GM12801 (cell line): Measurements from ENCODE around the gene NKAIN1.

Source experiments
- CTCF ChIP-seq: IDR thresholded peaks from one replicate; pipeline ENCODE4 v1.5.1; 2011; ENCODE audit warnings: control low read depth; ENCODE audit not compliant: insufficient read length; ENCODE audit errors: extremely low read depth

NKAIN1 gene

GRCh38 chr1:31145648-31146047 is 94.0 kb downstream of the NKAIN1 start:
- no peak for TF ChIP-seq CTCF

- TF ChIP-seq CTCF = no peak
These were observed 95.2 kb downstream of the NKAIN1 start for GRCh38 chr1:31144442-31144841.

- no peak for TF ChIP-seq CTCF
These were observed 96.2 kb downstream of the NKAIN1 start for GRCh38 chr1:31143455-31143854.

- TF ChIP-seq CTCF = no peak
These were observed 97.3 kb downstream of the NKAIN1 start for GRCh38 chr1:31142406-31142805.

- no peak for TF ChIP-seq CTCF
These were observed 99.4 kb downstream of the NKAIN1 start for GRCh38 chr1:31140299-31140698.

GRCh38 chr1:31135973-31136600 is 103.6 kb downstream of the NKAIN1 start:
- no peak for TF ChIP-seq CTCF

- TF ChIP-seq CTCF = no peak
These were observed 106.3 kb downstream of the NKAIN1 start for GRCh38 chr1:31133368-31133767.
